GM23338 (cell line): Measurements from ENCODE around the gene LMO7. TPM values are rescaled to one million over a fixed set of nuclear protein-coding genes. Genes with fewer than 3 reads are reported as not detected.

Experiments used
- ATAC-seq: fragments of 200-7000 bp; cut with Tn5 transposase; 3 replicates; pipeline ENCODE4 v1.9.1; 2020
- DNase-seq: peaks from one replicate; pipeline ENCODE4 v3.0.0-alpha.2; 2015; ENCODE audit warnings: low spot score
- H2AFZ ChIP-seq: fragments of 200-600 bp; sonication (generic); 2 replicates; pipeline ENCODE4 v1.8.0; 2016; ENCODE audit warnings: antibody characterized with exemption, mild to moderate bottlenecking, moderate library complexity
- H3F3A ChIP-seq: fragments of 200-600 bp; sonication (generic); replicated peaks from 2 replicates; pipeline ENCODE4 v1.8.0; 2017; ENCODE audit warnings: antibody characterized with exemption, mixed run types, low read depth
- H3K27ac ChIP-seq: fragments of 200-600 bp; sonication (generic); 2 replicates; pipeline ENCODE4 v1.6.1; 2016; ENCODE audit warnings: low read depth
- H3K27me3 ChIP-seq: fragments of 200-600 bp; sonication (generic); 2 replicates; pipeline ENCODE4 v1.8.0; 2016; ENCODE audit warnings: mild to moderate bottlenecking, mixed run types, moderate library complexity; ENCODE audit not compliant: insufficient read depth
- H3K36me3 ChIP-seq: fragments of 200-600 bp; sonication (generic); 2 replicates; pipeline ENCODE4 v1.8.0; 2016; ENCODE audit warnings: mild to moderate bottlenecking; ENCODE audit not compliant: insufficient read depth
- H3K4me1 ChIP-seq: fragments of 200-600 bp; sonication (generic); 2 replicates; pipeline ENCODE4 v1.8.0; 2016; ENCODE audit warnings: mild to moderate bottlenecking, moderate library complexity; ENCODE audit not compliant: insufficient read depth
- H3K4me2 ChIP-seq: fragments of 200-600 bp; sonication (generic); 2 replicates; pipeline ENCODE4 v1.7.1; 2017; ENCODE audit warnings: mixed run types
- H3K4me3 ChIP-seq: fragments of 200-600 bp; sonication (generic); 2 replicates; pipeline ENCODE4 v1.6.1; 2016; ENCODE audit warnings: mixed run types
- H3K79me2 ChIP-seq: fragments of 200-600 bp; sonication (generic); replicated peaks from 2 replicates; pipeline ENCODE4 v1.8.0; 2017; ENCODE audit warnings: mild to moderate bottlenecking; ENCODE audit not compliant: insufficient read depth
- H3K9me2 ChIP-seq: fragments of 200-600 bp; sonication (generic); 2 replicates; pipeline ENCODE4 v1.8.0; 2017; ENCODE audit not compliant: insufficient read depth
- H4K20me1 ChIP-seq: fragments of 200-600 bp; sonication (generic); replicated peaks from 2 replicates; pipeline ENCODE4 v1.8.0; 2017; ENCODE audit warnings: mild to moderate bottlenecking; ENCODE audit not compliant: insufficient read depth
- H3K27ac Mint-ChIP-seq: 2 replicates; pipeline ENCODE4 v1.8.0; 2020; ENCODE audit warnings: inconsistent platforms, mild to moderate bottlenecking, moderate library complexity, mixed read lengths
- H3K27me3 Mint-ChIP-seq: 3 replicates; pipeline ENCODE4 v1.8.0; 2022; ENCODE audit warnings: low read depth, mild to moderate bottlenecking, moderate library complexity, mixed read lengths, inconsistent platforms; ENCODE audit not compliant: insufficient read depth, poor library complexity
- H3K36me3 Mint-ChIP-seq: 3 replicates; pipeline ENCODE4 v1.8.0; 2021; ENCODE audit warnings: low read depth, mild to moderate bottlenecking, inconsistent platforms, moderate library complexity, mixed read lengths
- H3K4me1 Mint-ChIP-seq: 3 replicates; pipeline ENCODE4 v1.8.0; 2020; ENCODE audit warnings: mild to moderate bottlenecking, inconsistent platforms, mixed read lengths
- H3K4me3 Mint-ChIP-seq: 3 replicates; pipeline ENCODE4 v1.8.0; 2021; ENCODE audit warnings: moderate library complexity, mild to moderate bottlenecking, inconsistent platforms, mixed read lengths
- H3K9me3 Mint-ChIP-seq: 3 replicates; pipeline ENCODE4 v1.8.0; 2020; ENCODE audit warnings: moderate library complexity, mild to moderate bottlenecking, inconsistent platforms, mixed read lengths
- CREB1 ChIP-seq: fragments of 250-450 bp; sonication (Bioruptor Pico); IDR thresholded peaks from 2 replicates; pipeline ENCODE4 v1.5.0; 2020; ENCODE audit warnings: low read depth, mild to moderate bottlenecking, moderate library complexity
- CTCF ChIP-seq, 2 experiments: fragments of 200-600 bp in 1 of 2; sonication (generic) in 1 of 2; conservative IDR thresholded peaks; 2 replicates each; pipeline versions ENCODE4 v1.5.1 to v1.6.1; 2016 to 2017; ENCODE audit warnings: antibody characterized with exemption in 2 of 2, low read depth in 2 of 2, mild to moderate bottlenecking in 2 of 2, moderate library complexity in 1 of 2
- ETS1 ChIP-seq: IDR thresholded peaks from 2 replicates; pipeline ENCODE4 v1.6.1; 2016; ENCODE audit warnings: antibody characterized with exemption
- EZH2 ChIP-seq: fragments of 200-600 bp; sonication (generic); IDR thresholded peaks from one replicate; pipeline ENCODE4 v1.8.0; 2017; ENCODE audit warnings: antibody characterized with exemption, mild to moderate bottlenecking, low read depth; ENCODE audit not compliant: unreplicated experiment
- EZH2phosphoT487 ChIP-seq: fragments of 200-600 bp; sonication (generic); IDR thresholded peaks from one replicate; pipeline ENCODE4 v1.8.1; 2018; ENCODE audit warnings: antibody characterized with exemption; ENCODE audit not compliant: unreplicated experiment
- JUNB ChIP-seq: IDR thresholded peaks from one replicate; pipeline ENCODE4 v1.6.1; 2016; ENCODE audit warnings: antibody characterized with exemption; ENCODE audit not compliant: unreplicated experiment
- NANOG ChIP-seq: IDR thresholded peaks from 2 replicates; pipeline ENCODE4 v1.6.1; 2016; ENCODE audit warnings: antibody characterized with exemption, borderline replicate concordance
- POLR2AphosphoS5 ChIP-seq: IDR thresholded peaks from 2 replicates; pipeline ENCODE4 v1.6.1; 2016; ENCODE audit warnings: antibody characterized with exemption, low read depth
- REST ChIP-seq: IDR thresholded peaks from one replicate; pipeline ENCODE4 v1.6.1; 2018; ENCODE audit warnings: antibody characterized with exemption; ENCODE audit not compliant: unreplicated experiment
- STAT1 ChIP-seq: IDR thresholded peaks from one replicate; pipeline ENCODE4 v1.6.1; 2016; ENCODE audit warnings: antibody characterized with exemption; ENCODE audit not compliant: unreplicated experiment
- ZNF114 ChIP-seq: fragments of 250-450 bp; sonication (Bioruptor Pico); IDR thresholded peaks from 2 replicates; pipeline ENCODE4 v1.5.0; 2020; ENCODE audit warnings: mild to moderate bottlenecking, moderate library complexity
- ZNF331 ChIP-seq: fragments of 250-450 bp; sonication (Bioruptor Pico); IDR thresholded peaks from 2 replicates; pipeline ENCODE4 v1.5.0; 2020; ENCODE audit warnings: low read depth, mild to moderate bottlenecking, moderate library complexity
- ZNF462 ChIP-seq: fragments of 250-450 bp; sonication (Bioruptor Pico); IDR thresholded peaks from 2 replicates; pipeline ENCODE4 v1.5.0; 2020; ENCODE audit warnings: mild to moderate bottlenecking, moderate library complexity
- polyA plus RNA-seq: library from polyadenylated mRNA; unstranded; fragments of >200 nt; fragmentation: Nextera tagmentation; extraction: Ambion mirVana; gene quantifications from 2 replicates; pipeline ENCODE4 v1.2.1, GENCODE V29; 2016
- total RNA-seq: library from RNA; depleted of rRNA; stranded (reverse); fragments of >200 nt; shearing (Covaris generic); gene quantifications from 2 replicates; pipeline ENCODE4 v1.2.3, GENCODE V29; 2014

Gene LMO7
- total and polyA plus RNA-seq, 2 experiments from 2014 or later = 22.3 to 26.9 TPM

- peaks cover 51% of the 10 kb centered on the region for H3K36me3 Mint-ChIP-seq
- H3K4me1 ChIP-seq = no peaks in the 10 kb centered on the region
- no peaks in the 10 kb centered on the region for H3K27me3 ChIP-seq
- no peak overlapping the region for H2AFZ ChIP-seq
- no peaks in the 10 kb centered on the region for H4K20me1 ChIP-seq
- TF ChIP-seq ETS1 (no peak), ZNF462 (CRISPR knock-in tag) (no peak), POLR2AphosphoS5 (no peak), EZH2 (no peak), JUNB (no peak), EZH2phosphoT487 (no peak), CTCF (conservative IDR thresholded peaks at IDR 0.05; ENCODE audit: low read depth in 2 of 2) (no peak), CREB1 (no peak), REST (no peak), STAT1 (no peak), NANOG (no peak), ZNF331 (no peak), ZNF114 (CRISPR knock-in tag) (no peak)
- H3K27ac ChIP-seq = peak overlapping the region; percentile 41; the same call in 1 of the 2 replicates
- peaks cover 8% of the 10 kb centered on the region; the same call in 1 of the 2 replicates for H3K9me2 ChIP-seq
- H3K4me3 ChIP-seq = no peak overlapping the region
- H3K36me3 ChIP-seq = peaks cover 6% of the 10 kb centered on the region; the same call in 1 of the 2 replicates
- DNase-seq (no peak), ATAC-seq (no peak)
- H3K27me3 Mint-ChIP-seq = peaks cover 2% of the 10 kb centered on the region
- peaks cover 36% of the 10 kb centered on the region for H3K9me3 Mint-ChIP-seq
- H3F3A ChIP-seq = no peaks in the 10 kb centered on the region
- no peak overlapping the region for H3K4me2 ChIP-seq
- H3K4me1 Mint-ChIP-seq = 0 out of 3 replicates have a peak, but pooled peaks cover 3% of the 10 kb centered on the region
- H3K4me3 Mint-ChIP-seq = no peak overlapping the region
- H3K27ac Mint-ChIP-seq = no peak overlapping the region
- H3K79me2 ChIP-seq = no peaks in the 10 kb centered on the region
Observed at GRCh38 chr13:75699062-75699461, 62.9 kb downstream of the LMO7 start.
